GM18505 (cell line): ENCODE data around the gene SHC3.

Source experiments
- ATAC-seq: cut with Tn5 transposase; IDR thresholded peaks from one replicate; pipeline ENCODE4 v1.9.1; 2021; ENCODE audit not compliant: unreplicated experiment
- POLR2A ChIP-seq: IDR thresholded peaks from 4 replicates; pipeline ENCODE4 v1.6.1; 2011; ENCODE audit warnings: borderline replicate concordance; ENCODE audit not compliant: insufficient read depth, insufficient read length; ENCODE audit errors: extremely low read depth

Gene SHC3

GRCh38 chr9:88971131-88971960 lies 207.3 kb downstream of the SHC3 start:
- TF ChIP-seq POLR2A, result no peak
- ATAC-seq, result no peak

- no peak for TF ChIP-seq POLR2A
- ATAC-seq, result no peak
These were observed 208.8 kb downstream of the SHC3 start for GRCh38 chr9:88969646-88970373.

- no peak for ATAC-seq
- no peak for TF ChIP-seq POLR2A
These were observed 209.8 kb downstream of the SHC3 start for GRCh38 chr9:88968799-88969198.

GRCh38 chr9:88966894-88967676 lies 211.5 kb downstream of the SHC3 start:
- no peak for ATAC-seq
- no peak for TF ChIP-seq POLR2A

- TF ChIP-seq POLR2A, result no peak
- ATAC-seq, result no peak
These were observed 213.1 kb downstream of the SHC3 start for GRCh38 chr9:88965473-88965872.

GRCh38 chr9:88960632-88961031 lies 218.0 kb downstream of the SHC3 start:
- no peak for ATAC-seq
- TF ChIP-seq POLR2A, result no peak

- TF ChIP-seq POLR2A, result no peak
- no peak for ATAC-seq
These were observed 218.7 kb downstream of the SHC3 start for GRCh38 chr9:88959727-88960469.

- ATAC-seq, result no peak
- no peak for TF ChIP-seq POLR2A
These were observed 221.1 kb downstream of the SHC3 start for GRCh38 chr9:88957526-88957925.
